AG04449 (cell line): ENCODE data around the gene ATXN7L1.

ENCODE experiments used
- CTCF ChIA-PET: fragments of 350-600 bp; formaldehyde crosslinking; extraction: SDS; loops from one replicate; lab custom pipeline; 2021; ENCODE audit warnings: antibody characterized with exemption; lab: Yijun Ruan, JAX
- POLR2A ChIA-PET: fragments of 400-600, 350-600 bp; formaldehyde crosslinking; extraction: SDS; loops from one replicate; lab custom pipeline; 2020; ENCODE audit warnings: antibody characterized with exemption, inconsistent platforms; lab: Yijun Ruan, JAX
- DNase-seq: peaks from one replicate; pipeline ENCODE4 v3.0.0-alpha.2; 2010; ENCODE audit warnings: low read depth, low spot score
- H3K4me3 ChIP-seq: 2 replicates; pipeline ENCODE4 v1.5.1; 2011; ENCODE audit warnings: low read depth, mild to moderate bottlenecking, control low read depth, low read length
- TF ChIP-seq, protein P1 (sequence below): IDR thresholded peaks from one replicate; pipeline ENCODE4 v1.5.1; 2011; ENCODE audit warnings: mild to moderate bottlenecking, moderate library complexity, low read length, control low read depth, inconsistent platforms; ENCODE audit not compliant: insufficient read depth; ENCODE audit errors: missing control alignments

Gene ATXN7L1

DNA sequence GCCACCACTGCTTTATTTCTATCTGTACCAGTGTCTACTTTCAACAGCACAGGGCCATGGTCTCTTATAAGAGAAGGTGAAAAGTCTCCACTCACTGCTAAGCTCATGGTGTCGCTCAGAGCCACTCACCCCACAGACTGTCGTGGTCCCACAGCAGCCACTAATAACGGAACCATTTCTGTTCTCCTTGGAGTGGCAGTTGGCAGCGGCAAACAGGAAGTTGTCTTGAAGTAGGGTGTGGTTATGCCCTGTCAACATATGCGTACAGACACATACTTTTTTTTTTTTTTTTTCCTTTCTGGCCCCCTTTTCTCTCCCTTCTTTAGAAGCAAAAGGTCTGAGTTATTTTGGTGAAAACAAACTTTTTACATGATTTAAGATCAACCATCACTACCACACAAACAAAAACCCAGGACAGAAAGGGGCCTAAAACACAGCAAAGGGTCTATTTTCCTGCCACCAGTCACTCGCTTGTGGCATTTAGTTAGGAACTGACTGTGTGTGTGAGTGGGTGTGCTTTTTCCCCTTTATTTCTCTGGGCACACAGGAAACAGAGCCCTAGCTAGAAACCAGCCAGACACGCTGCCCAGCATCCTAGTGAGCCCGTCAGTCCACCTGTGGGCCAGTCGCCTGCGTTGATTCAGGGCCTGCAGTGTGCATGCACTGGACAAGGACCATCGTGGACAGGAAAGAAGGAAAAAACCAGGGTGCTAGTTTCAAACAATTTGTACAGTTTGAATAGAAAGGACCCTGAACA is 198.4 kb downstream of the ATXN7L1 start:
- POLR2A ChIA-PET = no interaction called here

DNA sequence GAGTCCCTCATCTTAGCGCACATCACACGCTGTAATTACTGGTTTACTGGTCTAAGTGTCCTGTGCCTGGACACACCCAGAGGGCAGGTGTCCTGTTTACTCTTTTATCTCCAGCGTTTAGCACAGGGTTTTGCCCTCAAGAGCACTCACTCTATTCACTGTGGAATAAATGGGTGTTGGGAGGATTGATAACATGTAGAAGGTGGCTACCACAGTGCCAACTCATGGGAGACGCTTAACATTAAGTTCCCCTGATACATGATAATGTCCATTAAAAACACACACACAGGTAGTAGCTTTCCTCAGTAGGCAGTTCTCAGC is 199.0 kb downstream of the ATXN7L1 start:
- CTCF ChIA-PET = interaction anchor here (0.6 to 2.1 kb wide), 2 partner anchors 20 to 235 kb away, joined by 3 to 12 read pairs; no protein-coding TSS in a partner anchor
- DNase-seq = no peak

More for the DNA sequence above, 198.4 kb downstream of the ATXN7L1 start:
- no peak for DNase-seq
- CTCF ChIA-PET = interaction anchor here (0.6 to 2.1 kb wide), 3 partner anchors 21 to 234 kb away, joined by 3 to 12 read pairs (median 3); no protein-coding TSS in a partner anchor
- TF ChIP-seq, protein P1, sequence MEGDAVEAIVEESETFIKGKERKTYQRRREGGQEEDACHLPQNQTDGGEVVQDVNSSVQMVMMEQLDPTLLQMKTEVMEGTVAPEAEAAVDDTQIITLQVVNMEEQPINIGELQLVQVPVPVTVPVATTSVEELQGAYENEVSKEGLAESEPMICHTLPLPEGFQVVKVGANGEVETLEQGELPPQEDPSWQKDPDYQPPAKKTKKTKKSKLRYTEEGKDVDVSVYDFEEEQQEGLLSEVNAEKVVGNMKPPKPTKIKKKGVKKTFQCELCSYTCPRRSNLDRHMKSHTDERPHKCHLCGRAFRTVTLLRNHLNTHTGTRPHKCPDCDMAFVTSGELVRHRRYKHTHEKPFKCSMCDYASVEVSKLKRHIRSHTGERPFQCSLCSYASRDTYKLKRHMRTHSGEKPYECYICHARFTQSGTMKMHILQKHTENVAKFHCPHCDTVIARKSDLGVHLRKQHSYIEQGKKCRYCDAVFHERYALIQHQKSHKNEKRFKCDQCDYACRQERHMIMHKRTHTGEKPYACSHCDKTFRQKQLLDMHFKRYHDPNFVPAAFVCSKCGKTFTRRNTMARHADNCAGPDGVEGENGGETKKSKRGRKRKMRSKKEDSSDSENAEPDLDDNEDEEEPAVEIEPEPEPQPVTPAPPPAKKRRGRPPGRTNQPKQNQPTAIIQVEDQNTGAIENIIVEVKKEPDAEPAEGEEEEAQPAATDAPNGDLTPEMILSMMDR = no peak
- no peak overlapping the region for H3K4me3 ChIP-seq

GRCh38 chr7:105675934-105676371 is 200.4 kb downstream of the ATXN7L1 start:
- no peak for DNase-seq
- CTCF ChIA-PET = interaction anchor here (0.9 to 2.1 kb wide), 2 partner anchors 8 to 19 kb away, joined by 3 to 12 read pairs; no protein-coding TSS in a partner anchor
- TF ChIP-seq, protein P1 = no peak
- H3K4me3 ChIP-seq = no peak overlapping the region
- POLR2A ChIA-PET = no interaction called here

More for the DNA sequence above, 199.0 kb downstream of the ATXN7L1 start:
- H3K4me3 ChIP-seq = no peak overlapping the region
- TF ChIP-seq, protein P1 = no peak
- POLR2A ChIA-PET = no interaction called here

DNA sequence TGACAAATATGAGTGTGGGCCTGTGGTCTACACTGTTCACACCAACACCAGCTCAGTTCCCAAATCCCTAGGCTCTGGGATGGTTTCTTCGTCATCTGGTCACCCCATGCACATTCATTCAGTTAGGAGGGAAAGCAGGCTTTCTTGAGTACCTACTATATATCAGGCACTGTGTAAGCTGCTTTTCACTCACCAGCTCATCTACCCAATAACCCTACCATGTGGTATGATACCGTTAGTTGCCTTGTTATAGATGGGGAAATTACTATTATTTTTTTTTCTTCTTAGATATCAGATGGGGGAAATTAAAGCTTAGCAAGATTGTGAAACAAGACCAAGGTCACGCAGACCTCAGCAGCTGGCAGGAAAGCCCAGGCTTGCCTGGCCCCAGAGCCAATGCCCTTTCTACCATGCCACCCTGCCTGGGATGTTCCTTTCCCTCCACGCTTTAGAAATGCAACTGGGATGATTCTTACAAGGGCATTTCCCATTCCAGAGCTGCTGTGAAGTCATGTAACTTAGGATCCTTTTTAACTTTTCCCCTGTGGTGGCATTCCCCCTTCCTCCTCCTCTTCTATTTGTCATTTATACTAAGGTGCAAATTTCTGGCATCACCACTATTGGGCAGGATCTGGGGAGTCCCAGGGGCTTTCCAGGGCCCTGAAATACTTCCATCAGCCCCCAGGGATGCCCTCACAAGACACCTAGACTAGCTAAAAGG is 202.0 kb downstream of the ATXN7L1 start:
- H3K4me3 ChIP-seq = no peak overlapping the region
- DNase-seq = no peak
- POLR2A ChIA-PET = no interaction called here
- TF ChIP-seq, protein P1 = no peak
- CTCF ChIA-PET = interaction anchor here (1.1 to 5.7 kb wide), 3 partner anchors 14 to 22 kb away, joined by 3 to 24 read pairs (median 5); no protein-coding TSS in a partner anchor

DNA sequence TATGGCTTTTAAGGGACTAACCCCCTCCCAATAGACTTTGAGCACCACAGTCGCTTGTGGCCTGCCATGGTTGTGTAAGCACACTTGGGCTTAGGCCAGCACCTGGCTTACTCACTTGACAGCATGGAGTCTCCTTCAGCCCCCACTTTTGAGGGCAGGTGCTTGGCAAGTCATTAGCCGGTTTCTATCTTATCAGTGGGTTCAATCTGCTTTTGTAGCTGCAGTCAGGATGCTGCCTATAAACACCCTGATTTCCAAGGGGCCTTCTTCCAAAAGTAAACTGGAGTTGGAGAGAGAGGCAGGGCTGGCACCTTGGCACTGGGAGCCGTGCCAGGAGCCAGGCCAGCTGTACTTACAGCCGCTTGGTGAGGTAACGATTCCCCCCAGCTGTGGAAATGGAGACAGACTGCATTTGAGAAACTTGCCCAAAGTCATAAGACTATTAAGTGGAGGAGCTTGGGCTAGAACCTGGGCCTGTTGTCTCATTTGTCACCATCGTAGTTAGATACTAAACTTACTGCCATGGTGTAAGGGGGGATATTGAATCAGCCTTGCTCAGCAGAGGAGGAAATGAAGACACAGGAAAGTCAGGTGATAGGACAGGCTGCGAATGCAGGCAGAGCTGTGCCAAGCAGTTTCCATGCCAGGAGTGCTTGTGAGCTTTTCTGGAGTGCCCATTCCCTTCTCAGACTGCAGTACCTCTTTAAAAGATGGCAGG is 202.9 kb downstream of the ATXN7L1 start:
- TF ChIP-seq, protein P1 = no peak
- ChIA-PET CTCF (interaction anchor here (0.6 to 5.7 kb wide), 5 partner anchors 12 to 88 kb away, joined by 3 to 24 read pairs (median 4); no protein-coding TSS in a partner anchor), POLR2A (no interaction called here)
- no peak for DNase-seq
- H3K4me3 ChIP-seq = no peak overlapping the region
